Prostate gland (tissue), 2 donors: ENCODE data around the gene USP17L17. TPM values are rescaled to one million over a fixed set of nuclear protein-coding genes. Genes with fewer than 3 reads are reported as not detected.
A peak's percentile ranks its signal among the peaks of the same experiment; 100 is the strongest.
"Not testable (repeated sequence)": the region's sequence is repeated elsewhere in the genome, so short reads cannot be mapped to it uniquely, and the experiment has no call there.

Source experiments
- DNase-seq: peaks from one replicate; pipeline ENCODE4 v3.0.0-alpha.2; 2019; ENCODE audit warnings: low spot score
- H3K27ac ChIP-seq, 2 donors: fragments of 200-600 bp; sonication (generic); 2 replicates each; pipeline ENCODE4 v1.5.1; 2017 to 2019
- H3K27me3 ChIP-seq: fragments of 200-600 bp; sonication (generic); replicated peaks from 2 replicates; pipeline ENCODE4 v1.5.1; 2019; ENCODE audit not compliant: insufficient read depth
- H3K36me3 ChIP-seq, 2 donors: fragments of 200-600 bp; sonication (generic); 1 replicate in 1 of 2; 2 replicates in 1 of 2; pipeline versions ENCODE4 v1.5.1 to v1.8.1; 2017 to 2019
- H3K4me1 ChIP-seq: fragments of 200-600 bp; sonication (generic); replicated peaks from 2 replicates; pipeline ENCODE4 v1.5.1; 2019
- H3K4me3 ChIP-seq, 2 donors: fragments of 200-600 bp; sonication (generic); 2 replicates each; pipeline ENCODE4 v1.5.1; 2017 to 2019
- H3K9me3 ChIP-seq: fragments of 200-600 bp; sonication (generic); 2 replicates; pipeline ENCODE4 v1.5.1; 2017
- WGBS: methylation state at CpG from one replicate; pipeline ENCODE4 v1.1.5; 2018; 5-methylcytosine and 5-hydroxymethylcytosine counted together
- intact Hi-C: fragments of 100-400 bp; cut with DNase I; formaldehyde crosslinking; loops from one replicate; pipeline ENCODE4 v1.14.2; 2022
- total RNA-seq, 2 donors: library from RNA; depleted of rRNA; stranded (reverse); fragments of >200 nt; gene quantifications; one replicate each; pipeline ENCODE4 v1.1.0, GENCODE V29; 2016

USP17L17 gene
- total RNA-seq, 2 donors from 2014 or later: not detected

- H3K36me3 ChIP-seq, H3K27ac ChIP-seq, H3K4me3 ChIP-seq, DNase-seq, intact Hi-C loops, H3K4me1 ChIP-seq, H3K27me3 ChIP-seq, H3K9me3 ChIP-seq: not testable (repeated sequence)
- WGBS: no CpG with 5 or more reads among the region's 13 CpGs
Observed at GRCh38 chr4:9262572-9262971, 18.9 kb downstream of the USP17L17 start, which contains the start of gene USP17L21. TSS of gene USP17L21 (plus strand) at chr4:9262872. CDS start at chr4:9262872, 0 bp downstream.

GRCh38 chr4:9267319-9267718, 23.6 kb downstream of the USP17L17 start, which contains the start of gene USP17L22:
TSS of gene USP17L22 (plus strand) at chr4:9267619. CDS start at chr4:9267619, 0 bp downstream.
- H3K36me3 ChIP-seq, DNase-seq, H3K4me1 ChIP-seq, H3K4me3 ChIP-seq, H3K9me3 ChIP-seq, H3K27me3 ChIP-seq, H3K27ac ChIP-seq, intact Hi-C loops: not testable (repeated sequence)
- WGBS: no CpG with 5 or more reads among the region's 15 CpGs

- DNase-seq: peak; percentile 70
- H3K4me3 ChIP-seq, H3K27ac ChIP-seq, H3K4me1 ChIP-seq, H3K9me3 ChIP-seq, intact Hi-C loops, H3K27me3 ChIP-seq, H3K36me3 ChIP-seq: not testable (repeated sequence)
- 92% methylated on average over 8 of the region's 10 CpGs for WGBS
Observed at GRCh38 chr4:9271719-9272118, 28.0 kb downstream of the USP17L17 start.

Other genes with a start within 250 kb of the USP17L17 start
- not detected for gene FAM90A26, start 73.5 kb upstream of the USP17L17 start, total RNA-seq
- gene USP17L10, start 33.2 kb upstream of the USP17L17 start, total RNA-seq: not detected
- gene USP17L11, start 28.5 kb upstream of the USP17L17 start, total RNA-seq: not detected
- not detected for gene USP17L12, start 23.7 kb upstream of the USP17L17 start, total RNA-seq
- not detected for gene USP17L13, start 19.0 kb upstream of the USP17L17 start, total RNA-seq
- gene USP17L15, start 9.5 kb upstream of the USP17L17 start, total RNA-seq: not detected
- gene USP17L18, start 4.8 kb downstream of the USP17L17 start, total RNA-seq: not detected
- gene USP17L19, start 9.5 kb downstream of the USP17L17 start, total RNA-seq: not detected
- gene USP17L20, start 14.2 kb downstream of the USP17L17 start, total RNA-seq: not detected
- gene USP17L21, start 19.0 kb downstream of the USP17L17 start, total RNA-seq: not detected
- not detected for gene USP17L22, start 23.7 kb downstream of the USP17L17 start, total RNA-seq
- not detected for gene USP17L24, start 81.3 kb downstream of the USP17L17 start, total RNA-seq
- gene USP17L25, start 86.0 kb downstream of the USP17L17 start, total RNA-seq: not detected
- gene USP17L26, start 90.8 kb downstream of the USP17L17 start, total RNA-seq: not detected
- not detected for gene USP17L5, start 95.5 kb downstream of the USP17L17 start, total RNA-seq
- not detected for gene USP17L27, start 100.3 kb downstream of the USP17L17 start, total RNA-seq
- gene USP17L28, start 105.0 kb downstream of the USP17L17 start, total RNA-seq: not detected
- not detected for gene USP17L29, start 109.8 kb downstream of the USP17L17 start, total RNA-seq
- not detected for gene USP17L30, start 119.2 kb downstream of the USP17L17 start, total RNA-seq
- not detected for gene DEFB131A, start 200.5 kb downstream of the USP17L17 start, total RNA-seq